WTC11 (cell line): ENCODE results near the gene DNAH8.

ENCODE experiments used
- ATF3 ChIP-seq: sonication (generic); formaldehyde crosslinking; conservative IDR thresholded peaks from 2 replicates; pipeline ENCODE4 v1.8.1; 2022; ENCODE audit warnings: mild to moderate bottlenecking, missing genetic modification reagents
- CBFB ChIP-seq: sonication (generic); formaldehyde crosslinking; IDR thresholded peaks from 2 replicates; pipeline ENCODE4 v1.8.1; 2022; ENCODE audit warnings: mild to moderate bottlenecking, low read depth, missing genetic modification reagents
- ETV6 ChIP-seq: sonication (generic); formaldehyde crosslinking; IDR thresholded peaks from 2 replicates; pipeline ENCODE4 v1.8.1; 2022; ENCODE audit warnings: mild to moderate bottlenecking, missing genetic modification reagents
- FOXJ3 ChIP-seq: sonication (generic); formaldehyde crosslinking; IDR thresholded peaks from 2 replicates; pipeline ENCODE4 v1.9.0; 2021; ENCODE audit warnings: missing genetic modification reagents, mild to moderate bottlenecking, borderline replicate concordance
- MAX ChIP-seq: sonication (generic); formaldehyde crosslinking; IDR thresholded peaks from 2 replicates; pipeline ENCODE4 v1.8.0; 2022; ENCODE audit warnings: mild to moderate bottlenecking, missing genetic modification reagents
- NFE2L1 ChIP-seq: sonication (generic); formaldehyde crosslinking; IDR thresholded peaks from 2 replicates; pipeline ENCODE4 v1.8.1; 2023; ENCODE audit warnings: missing genetic modification reagents
- PRDM15 ChIP-seq: sonication (generic); formaldehyde crosslinking; IDR thresholded peaks from 2 replicates; pipeline ENCODE4 v1.8.0; 2022; ENCODE audit warnings: missing genetic modification reagents
- TCF7 ChIP-seq: sonication (generic); formaldehyde crosslinking; IDR thresholded peaks from 2 replicates; pipeline ENCODE4 v1.8.0; 2022; ENCODE audit warnings: mild to moderate bottlenecking, low read depth, missing genetic modification reagents, moderate library complexity
- ZBTB21 ChIP-seq: sonication (generic); formaldehyde crosslinking; IDR thresholded peaks from 2 replicates; pipeline ENCODE4 v1.8.1; 2023; ENCODE audit warnings: mild to moderate bottlenecking, missing genetic modification reagents, borderline replicate concordance
- TF ChIP-seq, protein P1 (sequence below): fragments of 200-600 bp; IDR thresholded peaks from 2 replicates; pipeline ENCODE4 v1.8.0; 2022; ENCODE audit warnings: antibody characterized with exemption
- TF ChIP-seq, protein P2 (sequence below): sonication (generic); formaldehyde crosslinking; IDR thresholded peaks from 2 replicates; pipeline ENCODE4 v1.8.1; 2022; ENCODE audit warnings: low read depth, mild to moderate bottlenecking, moderate library complexity, missing genetic modification reagents, borderline replicate concordance

GRCh38 chr6:38853236-38853635 lies 138.1 kb downstream of the DNAH8 start:
- TF ChIP-seq, protein P1, sequence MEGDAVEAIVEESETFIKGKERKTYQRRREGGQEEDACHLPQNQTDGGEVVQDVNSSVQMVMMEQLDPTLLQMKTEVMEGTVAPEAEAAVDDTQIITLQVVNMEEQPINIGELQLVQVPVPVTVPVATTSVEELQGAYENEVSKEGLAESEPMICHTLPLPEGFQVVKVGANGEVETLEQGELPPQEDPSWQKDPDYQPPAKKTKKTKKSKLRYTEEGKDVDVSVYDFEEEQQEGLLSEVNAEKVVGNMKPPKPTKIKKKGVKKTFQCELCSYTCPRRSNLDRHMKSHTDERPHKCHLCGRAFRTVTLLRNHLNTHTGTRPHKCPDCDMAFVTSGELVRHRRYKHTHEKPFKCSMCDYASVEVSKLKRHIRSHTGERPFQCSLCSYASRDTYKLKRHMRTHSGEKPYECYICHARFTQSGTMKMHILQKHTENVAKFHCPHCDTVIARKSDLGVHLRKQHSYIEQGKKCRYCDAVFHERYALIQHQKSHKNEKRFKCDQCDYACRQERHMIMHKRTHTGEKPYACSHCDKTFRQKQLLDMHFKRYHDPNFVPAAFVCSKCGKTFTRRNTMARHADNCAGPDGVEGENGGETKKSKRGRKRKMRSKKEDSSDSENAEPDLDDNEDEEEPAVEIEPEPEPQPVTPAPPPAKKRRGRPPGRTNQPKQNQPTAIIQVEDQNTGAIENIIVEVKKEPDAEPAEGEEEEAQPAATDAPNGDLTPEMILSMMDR, result no peak
- no peak for TF ChIP-seq ZBTB21
- TF ChIP-seq ETV6 (CRISPR knock-in tag), result no peak
- TF ChIP-seq TCF7 (CRISPR knock-in tag), result no peak
- TF ChIP-seq MAX (CRISPR knock-in tag), result no peak
- TF ChIP-seq, protein P2, sequence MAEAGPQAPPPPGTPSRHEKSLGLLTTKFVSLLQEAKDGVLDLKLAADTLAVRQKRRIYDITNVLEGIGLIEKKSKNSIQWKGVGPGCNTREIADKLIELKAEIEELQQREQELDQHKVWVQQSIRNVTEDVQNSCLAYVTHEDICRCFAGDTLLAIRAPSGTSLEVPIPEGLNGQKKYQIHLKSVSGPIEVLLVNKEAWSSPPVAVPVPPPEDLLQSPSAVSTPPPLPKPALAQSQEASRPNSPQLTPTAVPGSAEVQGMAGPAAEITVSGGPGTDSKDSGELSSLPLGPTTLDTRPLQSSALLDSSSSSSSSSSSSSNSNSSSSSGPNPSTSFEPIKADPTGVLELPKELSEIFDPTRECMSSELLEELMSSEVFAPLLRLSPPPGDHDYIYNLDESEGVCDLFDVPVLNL (CRISPR knock-in tag), result no peak
- no peak for TF ChIP-seq PRDM15 (CRISPR knock-in tag)
- no peak for TF ChIP-seq NFE2L1 (CRISPR knock-in tag)
- TF ChIP-seq ATF3 (CRISPR knock-in tag), result no peak
- TF ChIP-seq CBFB (CRISPR knock-in tag), result no peak
- no peak for TF ChIP-seq FOXJ3 (CRISPR knock-in tag)
